H1 (cell line): ENCODE results near the gene SH3GL2. TPM values are rescaled to one million over a fixed set of nuclear protein-coding genes. Genes with fewer than 3 reads are reported as not detected.

Source experiments
- CREB1 ChIP-seq: IDR thresholded peaks from 2 replicates; pipeline ENCODE4 v1.6.1; 2012; ENCODE audit warnings: inconsistent platforms
- GABPA ChIP-seq: IDR thresholded peaks from 2 replicates; pipeline ENCODE4 v1.6.1; 2011; ENCODE audit warnings: mild to moderate bottlenecking, low read length, moderate library complexity, borderline replicate concordance; ENCODE audit not compliant: insufficient read depth
- HDAC6 ChIP-seq: IDR thresholded peaks from one replicate; pipeline ENCODE4 v1.7.1; 2012; ENCODE audit warnings: low read depth, mild to moderate bottlenecking, inconsistent platforms, low read length, moderate library complexity
- KDM1A ChIP-seq: fragments of 200-600, 300-600 bp; sonication (generic); IDR thresholded peaks from 2 replicates; pipeline ENCODE4 v1.7.1; 2016; ENCODE audit warnings: mild to moderate bottlenecking, low read length, borderline replicate concordance
- PHF8 ChIP-seq: fragments of 200-600 bp; sonication (generic); conservative IDR thresholded peaks from 2 replicates; pipeline ENCODE4 v1.7.1; 2012; ENCODE audit warnings: low read depth, mild to moderate bottlenecking, inconsistent platforms, low read length, moderate library complexity
- RFX5 ChIP-seq: IDR thresholded peaks from 2 replicates; pipeline ENCODE4 v1.6.1; 2011; ENCODE audit warnings: low read depth, low read length, improper control_type of control experiment, borderline replicate concordance
- RNF2 ChIP-seq: fragments of 200-900, 300-1000 bp; sonication (generic); IDR thresholded peaks from 2 replicates; pipeline ENCODE4 v1.7.1; 2016; ENCODE audit warnings: borderline replicate concordance, low read depth, mild to moderate bottlenecking, antibody characterized with exemption, low read length; ENCODE audit not compliant: poor library complexity, severe bottlenecking; ENCODE audit errors: missing control alignments
- ZNF274 ChIP-seq: IDR thresholded peaks from 2 replicates; pipeline ENCODE4 v1.7.0; 2012; ENCODE audit warnings: low read length, borderline replicate concordance; ENCODE audit errors: extremely low read depth
- polyA plus RNA-seq, 7 experiments: library from polyadenylated mRNA; depleted of rRNA in 3 of 7; stranded (reverse) in 5 of 7; unstranded in 2 of 7; fragments of >200 nt in 5 of 7; fragments of 200-250 nt in 2 of 7; gene quantifications; 1 replicate in 5 of 7; 2 replicates in 1 of 7; 4 replicates in 1 of 7; pipeline versions ENCODE4 v1.2.1 to v1.2.3, GENCODE V29; 2011 to 2013; ENCODE audit warnings: missing spikeins in 2 of 7, mixed read lengths in 2 of 7
- total RNA-seq: library from RNA; stranded (reverse); fragmentation: NEBNext Ultra II Directional; extraction: Animal tissue kit (Norgen Biotek cat#: 25700); gene quantifications from 2 replicates; pipeline ENCODE4 v1.2.1, GENCODE V29; 2021
- TF ChIP-seq, protein P1 (sequence below): fragments of 300-600 bp; sonication (generic); IDR thresholded peaks from 2 replicates; pipeline ENCODE4 v1.7.1; 2012; ENCODE audit warnings: low read length, moderate library complexity, mild to moderate bottlenecking, inconsistent platforms; ENCODE audit not compliant: insufficient replicate concordance
- TF ChIP-seq, protein P2 (sequence below): IDR thresholded peaks from 2 replicates; pipeline ENCODE4 v1.6.1; 2012; ENCODE audit warnings: low read length, inconsistent platforms

The SH3GL2 gene
- total and polyA plus RNA-seq, 2 of the 8 experiments (the other 6 are each of a cell fraction or from before 2014, with no cell fraction given): 4.7 to 5.3 TPM

DNA sequence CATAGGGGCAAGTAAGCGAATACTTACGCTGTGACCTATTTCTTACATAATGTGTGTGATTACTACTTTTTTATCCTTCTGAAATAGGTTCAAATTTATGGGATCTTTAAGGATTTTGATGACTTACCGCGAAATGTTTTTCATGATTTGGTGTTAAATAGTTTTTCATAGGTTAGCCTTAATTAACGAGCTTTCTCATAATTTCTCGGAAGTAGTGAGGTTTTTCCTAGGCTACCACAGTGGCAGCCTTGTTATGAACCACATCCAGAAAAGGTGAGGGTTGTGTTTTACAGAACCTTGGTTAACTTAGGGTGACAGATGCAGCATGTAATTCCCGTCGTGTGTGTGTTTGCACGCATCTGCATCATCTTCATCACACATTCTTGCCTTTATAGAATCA lies 1.3 kb downstream of the SH3GL2 start (continued):
- TF ChIP-seq, protein P1, sequence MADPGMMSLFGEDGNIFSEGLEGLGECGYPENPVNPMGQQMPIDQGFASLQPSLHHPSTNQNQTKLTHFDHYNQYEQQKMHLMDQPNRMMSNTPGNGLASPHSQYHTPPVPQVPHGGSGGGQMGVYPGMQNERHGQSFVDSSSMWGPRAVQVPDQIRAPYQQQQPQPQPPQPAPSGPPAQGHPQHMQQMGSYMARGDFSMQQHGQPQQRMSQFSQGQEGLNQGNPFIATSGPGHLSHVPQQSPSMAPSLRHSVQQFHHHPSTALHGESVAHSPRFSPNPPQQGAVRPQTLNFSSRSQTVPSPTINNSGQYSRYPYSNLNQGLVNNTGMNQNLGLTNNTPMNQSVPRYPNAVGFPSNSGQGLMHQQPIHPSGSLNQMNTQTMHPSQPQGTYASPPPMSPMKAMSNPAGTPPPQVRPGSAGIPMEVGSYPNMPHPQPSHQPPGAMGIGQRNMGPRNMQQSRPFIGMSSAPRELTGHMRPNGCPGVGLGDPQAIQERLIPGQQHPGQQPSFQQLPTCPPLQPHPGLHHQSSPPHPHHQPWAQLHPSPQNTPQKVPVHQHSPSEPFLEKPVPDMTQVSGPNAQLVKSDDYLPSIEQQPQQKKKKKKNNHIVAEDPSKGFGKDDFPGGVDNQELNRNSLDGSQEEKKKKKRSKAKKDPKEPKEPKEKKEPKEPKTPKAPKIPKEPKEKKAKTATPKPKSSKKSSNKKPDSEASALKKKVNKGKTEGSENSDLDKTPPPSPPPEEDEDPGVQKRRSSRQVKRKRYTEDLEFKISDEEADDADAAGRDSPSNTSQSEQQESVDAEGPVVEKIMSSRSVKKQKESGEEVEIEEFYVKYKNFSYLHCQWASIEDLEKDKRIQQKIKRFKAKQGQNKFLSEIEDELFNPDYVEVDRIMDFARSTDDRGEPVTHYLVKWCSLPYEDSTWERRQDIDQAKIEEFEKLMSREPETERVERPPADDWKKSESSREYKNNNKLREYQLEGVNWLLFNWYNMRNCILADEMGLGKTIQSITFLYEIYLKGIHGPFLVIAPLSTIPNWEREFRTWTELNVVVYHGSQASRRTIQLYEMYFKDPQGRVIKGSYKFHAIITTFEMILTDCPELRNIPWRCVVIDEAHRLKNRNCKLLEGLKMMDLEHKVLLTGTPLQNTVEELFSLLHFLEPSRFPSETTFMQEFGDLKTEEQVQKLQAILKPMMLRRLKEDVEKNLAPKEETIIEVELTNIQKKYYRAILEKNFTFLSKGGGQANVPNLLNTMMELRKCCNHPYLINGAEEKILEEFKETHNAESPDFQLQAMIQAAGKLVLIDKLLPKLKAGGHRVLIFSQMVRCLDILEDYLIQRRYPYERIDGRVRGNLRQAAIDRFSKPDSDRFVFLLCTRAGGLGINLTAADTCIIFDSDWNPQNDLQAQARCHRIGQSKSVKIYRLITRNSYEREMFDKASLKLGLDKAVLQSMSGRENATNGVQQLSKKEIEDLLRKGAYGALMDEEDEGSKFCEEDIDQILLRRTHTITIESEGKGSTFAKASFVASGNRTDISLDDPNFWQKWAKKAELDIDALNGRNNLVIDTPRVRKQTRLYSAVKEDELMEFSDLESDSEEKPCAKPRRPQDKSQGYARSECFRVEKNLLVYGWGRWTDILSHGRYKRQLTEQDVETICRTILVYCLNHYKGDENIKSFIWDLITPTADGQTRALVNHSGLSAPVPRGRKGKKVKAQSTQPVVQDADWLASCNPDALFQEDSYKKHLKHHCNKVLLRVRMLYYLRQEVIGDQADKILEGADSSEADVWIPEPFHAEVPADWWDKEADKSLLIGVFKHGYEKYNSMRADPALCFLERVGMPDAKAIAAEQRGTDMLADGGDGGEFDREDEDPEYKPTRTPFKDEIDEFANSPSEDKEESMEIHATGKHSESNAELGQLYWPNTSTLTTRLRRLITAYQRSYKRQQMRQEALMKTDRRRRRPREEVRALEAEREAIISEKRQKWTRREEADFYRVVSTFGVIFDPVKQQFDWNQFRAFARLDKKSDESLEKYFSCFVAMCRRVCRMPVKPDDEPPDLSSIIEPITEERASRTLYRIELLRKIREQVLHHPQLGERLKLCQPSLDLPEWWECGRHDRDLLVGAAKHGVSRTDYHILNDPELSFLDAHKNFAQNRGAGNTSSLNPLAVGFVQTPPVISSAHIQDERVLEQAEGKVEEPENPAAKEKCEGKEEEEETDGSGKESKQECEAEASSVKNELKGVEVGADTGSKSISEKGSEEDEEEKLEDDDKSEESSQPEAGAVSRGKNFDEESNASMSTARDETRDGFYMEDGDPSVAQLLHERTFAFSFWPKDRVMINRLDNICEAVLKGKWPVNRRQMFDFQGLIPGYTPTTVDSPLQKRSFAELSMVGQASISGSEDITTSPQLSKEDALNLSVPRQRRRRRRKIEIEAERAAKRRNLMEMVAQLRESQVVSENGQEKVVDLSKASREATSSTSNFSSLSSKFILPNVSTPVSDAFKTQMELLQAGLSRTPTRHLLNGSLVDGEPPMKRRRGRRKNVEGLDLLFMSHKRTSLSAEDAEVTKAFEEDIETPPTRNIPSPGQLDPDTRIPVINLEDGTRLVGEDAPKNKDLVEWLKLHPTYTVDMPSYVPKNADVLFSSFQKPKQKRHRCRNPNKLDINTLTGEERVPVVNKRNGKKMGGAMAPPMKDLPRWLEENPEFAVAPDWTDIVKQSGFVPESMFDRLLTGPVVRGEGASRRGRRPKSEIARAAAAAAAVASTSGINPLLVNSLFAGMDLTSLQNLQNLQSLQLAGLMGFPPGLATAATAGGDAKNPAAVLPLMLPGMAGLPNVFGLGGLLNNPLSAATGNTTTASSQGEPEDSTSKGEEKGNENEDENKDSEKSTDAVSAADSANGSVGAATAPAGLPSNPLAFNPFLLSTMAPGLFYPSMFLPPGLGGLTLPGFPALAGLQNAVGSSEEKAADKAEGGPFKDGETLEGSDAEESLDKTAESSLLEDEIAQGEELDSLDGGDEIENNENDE: no peak
- TF ChIP-seq KDM1A: no peak
- TF ChIP-seq CREB1: no peak
- TF ChIP-seq RNF2: no peak
- TF ChIP-seq PHF8: no peak
- no peak for TF ChIP-seq ZNF274
- TF ChIP-seq RFX5: no peak
- TF ChIP-seq, protein P2, sequence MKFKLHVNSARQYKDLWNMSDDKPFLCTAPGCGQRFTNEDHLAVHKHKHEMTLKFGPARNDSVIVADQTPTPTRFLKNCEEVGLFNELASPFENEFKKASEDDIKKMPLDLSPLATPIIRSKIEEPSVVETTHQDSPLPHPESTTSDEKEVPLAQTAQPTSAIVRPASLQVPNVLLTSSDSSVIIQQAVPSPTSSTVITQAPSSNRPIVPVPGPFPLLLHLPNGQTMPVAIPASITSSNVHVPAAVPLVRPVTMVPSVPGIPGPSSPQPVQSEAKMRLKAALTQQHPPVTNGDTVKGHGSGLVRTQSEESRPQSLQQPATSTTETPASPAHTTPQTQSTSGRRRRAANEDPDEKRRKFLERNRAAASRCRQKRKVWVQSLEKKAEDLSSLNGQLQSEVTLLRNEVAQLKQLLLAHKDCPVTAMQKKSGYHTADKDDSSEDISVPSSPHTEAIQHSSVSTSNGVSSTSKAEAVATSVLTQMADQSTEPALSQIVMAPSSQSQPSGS: no peak
- TF ChIP-seq GABPA: no peak
- TF ChIP-seq HDAC6: no peak
